ENCODE data around the gene EGFR. TPM values are rescaled to one million over a fixed set of nuclear protein-coding genes. Genes with fewer than 3 reads are reported as not detected.

Gene EGFR
- polyA plus RNA-seq, 1 donor from 2014 or later, result 0.22 TPM

DNA sequence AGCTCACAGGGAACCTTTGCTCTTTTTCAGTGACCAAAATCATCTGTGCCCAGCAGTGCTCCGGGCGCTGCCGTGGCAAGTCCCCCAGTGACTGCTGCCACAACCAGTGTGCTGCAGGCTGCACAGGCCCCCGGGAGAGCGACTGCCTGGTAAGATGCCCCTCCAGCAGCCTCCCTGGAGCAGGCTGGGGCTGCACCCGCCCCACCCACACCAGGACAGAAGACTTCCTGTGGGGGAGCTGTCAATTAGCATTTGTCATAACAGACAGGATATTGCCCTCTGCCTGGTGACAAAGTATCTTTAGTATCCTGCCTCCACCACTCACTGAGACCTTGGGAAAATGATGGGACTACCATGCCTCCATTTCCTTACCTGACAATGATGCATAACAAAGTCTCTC lies 133.7 kb downstream of the EGFR start:
- Histone ChIP-seq H3K9ac (ENCODE audit: low read length) (no peak overlapping the region), H2AFZ (ENCODE audit: low read depth, low read length) (no peak overlapping the region), H3K4me3 (ENCODE audit: low read length) (no peak overlapping the region), H3F3A (ENCODE audit: insufficient read depth, low read length, poor library complexity, severe bottlenecking) (no peaks in the 10 kb centered on the region), H3K27ac (ENCODE audit: low read length) (no peak overlapping the region), H3K27me3 (ENCODE audit: insufficient read depth, low read depth, low read length) (no peaks in the 10 kb centered on the region), H4K20me1 (ENCODE audit: insufficient read depth) (no peaks in the 10 kb centered on the region), H3K36me3 (ENCODE audit: insufficient read depth, low read length) (no peaks in the 10 kb centered on the region), H3K9me2 (ENCODE audit: insufficient read depth, low read length) (no peaks in the 10 kb centered on the region), H3K4me2 (ENCODE audit: low read length) (no peak overlapping the region), H3K79me2 (replicated peaks; ENCODE audit: insufficient read depth, low read length) (no peaks in the 10 kb centered on the region), H3K9me3 (ENCODE audit: low read length) (no peaks in the 10 kb centered on the region)
- TF ChIP-seq TAF1 (IDR thresholded peaks at IDR 0.05; ENCODE audit: low read depth) (no peak), POLR2AphosphoS5 (IDR thresholded peaks at IDR 0.05) (no peak), SMC3 (conservative IDR thresholded peaks at IDR 0.05; ENCODE audit: poor library complexity) (no peak), EZH2 (IDR thresholded peaks at IDR 0.05; ENCODE audit: borderline replicate concordance, insufficient read depth, low read length, poor library complexity, severe bottlenecking) (no peak), RAD21 (conservative IDR thresholded peaks at IDR 0.05) (no peak), EP300 (conservative IDR thresholded peaks at IDR 0.05; ENCODE audit: poor library complexity, severe bottlenecking) (no peak), MXI1 (conservative IDR thresholded peaks at IDR 0.05; ENCODE audit: poor library complexity, severe bottlenecking) (no peak)
- TF ChIP-seq, protein P1, sequence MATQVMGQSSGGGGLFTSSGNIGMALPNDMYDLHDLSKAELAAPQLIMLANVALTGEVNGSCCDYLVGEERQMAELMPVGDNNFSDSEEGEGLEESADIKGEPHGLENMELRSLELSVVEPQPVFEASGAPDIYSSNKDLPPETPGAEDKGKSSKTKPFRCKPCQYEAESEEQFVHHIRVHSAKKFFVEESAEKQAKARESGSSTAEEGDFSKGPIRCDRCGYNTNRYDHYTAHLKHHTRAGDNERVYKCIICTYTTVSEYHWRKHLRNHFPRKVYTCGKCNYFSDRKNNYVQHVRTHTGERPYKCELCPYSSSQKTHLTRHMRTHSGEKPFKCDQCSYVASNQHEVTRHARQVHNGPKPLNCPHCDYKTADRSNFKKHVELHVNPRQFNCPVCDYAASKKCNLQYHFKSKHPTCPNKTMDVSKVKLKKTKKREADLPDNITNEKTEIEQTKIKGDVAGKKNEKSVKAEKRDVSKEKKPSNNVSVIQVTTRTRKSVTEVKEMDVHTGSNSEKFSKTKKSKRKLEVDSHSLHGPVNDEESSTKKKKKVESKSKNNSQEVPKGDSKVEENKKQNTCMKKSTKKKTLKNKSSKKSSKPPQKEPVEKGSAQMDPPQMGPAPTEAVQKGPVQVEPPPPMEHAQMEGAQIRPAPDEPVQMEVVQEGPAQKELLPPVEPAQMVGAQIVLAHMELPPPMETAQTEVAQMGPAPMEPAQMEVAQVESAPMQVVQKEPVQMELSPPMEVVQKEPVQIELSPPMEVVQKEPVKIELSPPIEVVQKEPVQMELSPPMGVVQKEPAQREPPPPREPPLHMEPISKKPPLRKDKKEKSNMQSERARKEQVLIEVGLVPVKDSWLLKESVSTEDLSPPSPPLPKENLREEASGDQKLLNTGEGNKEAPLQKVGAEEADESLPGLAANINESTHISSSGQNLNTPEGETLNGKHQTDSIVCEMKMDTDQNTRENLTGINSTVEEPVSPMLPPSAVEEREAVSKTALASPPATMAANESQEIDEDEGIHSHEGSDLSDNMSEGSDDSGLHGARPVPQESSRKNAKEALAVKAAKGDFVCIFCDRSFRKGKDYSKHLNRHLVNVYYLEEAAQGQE (IDR thresholded peaks at IDR 0.05; ENCODE audit: borderline replicate concordance), result no peak
- TF ChIP-seq, protein P2, sequence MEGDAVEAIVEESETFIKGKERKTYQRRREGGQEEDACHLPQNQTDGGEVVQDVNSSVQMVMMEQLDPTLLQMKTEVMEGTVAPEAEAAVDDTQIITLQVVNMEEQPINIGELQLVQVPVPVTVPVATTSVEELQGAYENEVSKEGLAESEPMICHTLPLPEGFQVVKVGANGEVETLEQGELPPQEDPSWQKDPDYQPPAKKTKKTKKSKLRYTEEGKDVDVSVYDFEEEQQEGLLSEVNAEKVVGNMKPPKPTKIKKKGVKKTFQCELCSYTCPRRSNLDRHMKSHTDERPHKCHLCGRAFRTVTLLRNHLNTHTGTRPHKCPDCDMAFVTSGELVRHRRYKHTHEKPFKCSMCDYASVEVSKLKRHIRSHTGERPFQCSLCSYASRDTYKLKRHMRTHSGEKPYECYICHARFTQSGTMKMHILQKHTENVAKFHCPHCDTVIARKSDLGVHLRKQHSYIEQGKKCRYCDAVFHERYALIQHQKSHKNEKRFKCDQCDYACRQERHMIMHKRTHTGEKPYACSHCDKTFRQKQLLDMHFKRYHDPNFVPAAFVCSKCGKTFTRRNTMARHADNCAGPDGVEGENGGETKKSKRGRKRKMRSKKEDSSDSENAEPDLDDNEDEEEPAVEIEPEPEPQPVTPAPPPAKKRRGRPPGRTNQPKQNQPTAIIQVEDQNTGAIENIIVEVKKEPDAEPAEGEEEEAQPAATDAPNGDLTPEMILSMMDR (IDR thresholded peaks at IDR 0.05; ENCODE audit: poor library complexity, severe bottlenecking), result no peak

DNA sequence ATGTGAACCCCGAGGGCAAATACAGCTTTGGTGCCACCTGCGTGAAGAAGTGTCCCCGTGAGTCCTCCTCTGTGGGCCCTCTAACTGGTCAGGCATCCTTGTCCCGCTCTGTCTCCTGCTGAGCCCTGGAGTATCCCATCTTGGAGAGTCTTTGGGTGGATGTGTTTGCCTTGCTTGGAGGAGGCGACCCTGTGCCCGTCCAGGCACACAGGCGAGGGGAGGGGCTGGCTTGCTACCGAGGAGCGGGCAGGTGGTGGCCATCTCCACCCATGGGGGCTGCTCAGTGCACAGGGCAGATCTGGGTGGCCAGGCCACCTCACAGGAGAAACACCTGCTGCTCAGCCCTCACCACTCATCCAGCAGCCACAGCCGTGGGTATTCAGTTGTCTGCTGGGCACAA lies 135.3 kb downstream of the EGFR start:
- no peaks in the 10 kb centered on the region for H3K9me2 ChIP-seq (ENCODE audit: insufficient read depth, low read length)

More for the DNA sequence above, 135.3 kb downstream of the EGFR start:
- Histone ChIP-seq H3K27ac (ENCODE audit: low read length) (no peak overlapping the region), H3K36me3 (ENCODE audit: insufficient read depth, low read length) (no peaks in the 10 kb centered on the region), H3K4me2 (ENCODE audit: low read length) (no peak overlapping the region), H3F3A (ENCODE audit: insufficient read depth, low read length, poor library complexity, severe bottlenecking) (no peaks in the 10 kb centered on the region), H4K20me1 (ENCODE audit: insufficient read depth) (no peaks in the 10 kb centered on the region), H3K79me2 (replicated peaks; ENCODE audit: insufficient read depth, low read length) (no peaks in the 10 kb centered on the region), H3K9me3 (ENCODE audit: low read length) (no peaks in the 10 kb centered on the region), H3K4me3 (ENCODE audit: low read length) (no peak overlapping the region), H3K9ac (ENCODE audit: low read length) (no peak overlapping the region), H3K27me3 (ENCODE audit: insufficient read depth, low read depth, low read length) (no peaks in the 10 kb centered on the region), H2AFZ (ENCODE audit: low read depth, low read length) (no peak overlapping the region)
- TF ChIP-seq POLR2AphosphoS5 (IDR thresholded peaks at IDR 0.05), result no peak
- no peak for TF ChIP-seq EZH2 (IDR thresholded peaks at IDR 0.05; ENCODE audit: borderline replicate concordance, insufficient read depth, low read length, poor library complexity, severe bottlenecking)
- TF ChIP-seq, protein P2 (IDR thresholded peaks at IDR 0.05; ENCODE audit: poor library complexity, severe bottlenecking), result no peak
- TF ChIP-seq RAD21 (conservative IDR thresholded peaks at IDR 0.05), result no peak
- no peak for TF ChIP-seq MXI1 (conservative IDR thresholded peaks at IDR 0.05; ENCODE audit: poor library complexity, severe bottlenecking)
- TF ChIP-seq, protein P1 (IDR thresholded peaks at IDR 0.05; ENCODE audit: borderline replicate concordance), result no peak
- no peak for TF ChIP-seq SMC3 (conservative IDR thresholded peaks at IDR 0.05; ENCODE audit: poor library complexity)
- TF ChIP-seq EP300 (conservative IDR thresholded peaks at IDR 0.05; ENCODE audit: poor library complexity, severe bottlenecking), result no peak
- no peak for TF ChIP-seq TAF1 (IDR thresholded peaks at IDR 0.05; ENCODE audit: low read depth)

All from neural cell (in vitro differentiated cells).